Measurements from ENCODE around the gene SLC41A3. TPM values are rescaled to one million over a fixed set of nuclear protein-coding genes. Genes with fewer than 3 reads are reported as not detected.

SLC41A3 gene
- total RNA-seq, 1 donor from 2014 or later, result 22.9 TPM

- ATAC-seq, result no peak
Measured at GRCh38 chr3:126119976-126120375, 36.1 kb upstream of the SLC41A3 start.

GRCh38 chr3:126119008-126119675 is 35.2 kb upstream of the SLC41A3 start:
- no peak for ATAC-seq

- no peak for ATAC-seq
Measured at GRCh38 chr3:126118591-126118990, 34.7 kb upstream of the SLC41A3 start.

- ATAC-seq, result no peak
Measured at GRCh38 chr3:126117786-126118185, 33.9 kb upstream of the SLC41A3 start.

- ATAC-seq, result no peak
Measured at GRCh38 chr3:126117212-126117611, 33.3 kb upstream of the SLC41A3 start.

- ATAC-seq, result no peak
Measured at GRCh38 chr3:126116526-126116925, 32.6 kb upstream of the SLC41A3 start.

GRCh38 chr3:126114443-126115386 is 30.8 kb upstream of the SLC41A3 start:
- no peak for ATAC-seq

- ATAC-seq, result no peak
Measured at GRCh38 chr3:126113733-126114442, 30.0 kb upstream of the SLC41A3 start.

- no peak for ATAC-seq
Measured at GRCh38 chr3:126113238-126113555, 29.3 kb upstream of the SLC41A3 start.

GRCh38 chr3:126112531-126113237 is 28.8 kb upstream of the SLC41A3 start:
- no peak for ATAC-seq

- ATAC-seq, result no peak
Measured at GRCh38 chr3:126111566-126112475, 27.9 kb upstream of the SLC41A3 start.

- no peak for ATAC-seq
Measured at GRCh38 chr3:126111126-126111551, 27.2 kb upstream of the SLC41A3 start.

- no peak for ATAC-seq
Measured at GRCh38 chr3:126110431-126111125, 26.7 kb upstream of the SLC41A3 start.

- no peak for ATAC-seq
Measured at GRCh38 chr3:126109880-126110235, 25.9 kb upstream of the SLC41A3 start.

- ATAC-seq, result no peak
Measured at GRCh38 chr3:126109146-126109879, 25.4 kb upstream of the SLC41A3 start.

GRCh38 chr3:126108676-126109050 is 24.7 kb upstream of the SLC41A3 start:
- ATAC-seq, result no peak

GRCh38 chr3:126107957-126108675 is 24.2 kb upstream of the SLC41A3 start:
- no peak for ATAC-seq

- ATAC-seq, result no peak
Measured at GRCh38 chr3:126107203-126107939, 23.4 kb upstream of the SLC41A3 start.
